Breast epithelium (tissue), 3 donors: ENCODE measurements around the gene OR6K2.

Experiments used
- POLR2AphosphoS5 ChIP-seq, 3 donors: sonication (generic); formaldehyde crosslinking; IDR thresholded peaks; one replicate each; pipeline ENCODE4 v1.6.1; 2017; ENCODE audit warnings: antibody characterized with exemption in 3 of 3
- TF ChIP-seq, protein P1 (sequence below), 3 donors: fragments of 450-650 bp; IDR thresholded peaks; one replicate each; pipeline ENCODE4 v1.5.1; 2016 to 2017; ENCODE audit warnings: antibody characterized with exemption in 3 of 3, mild to moderate bottlenecking in 3 of 3, moderate library complexity in 3 of 3

DNA sequence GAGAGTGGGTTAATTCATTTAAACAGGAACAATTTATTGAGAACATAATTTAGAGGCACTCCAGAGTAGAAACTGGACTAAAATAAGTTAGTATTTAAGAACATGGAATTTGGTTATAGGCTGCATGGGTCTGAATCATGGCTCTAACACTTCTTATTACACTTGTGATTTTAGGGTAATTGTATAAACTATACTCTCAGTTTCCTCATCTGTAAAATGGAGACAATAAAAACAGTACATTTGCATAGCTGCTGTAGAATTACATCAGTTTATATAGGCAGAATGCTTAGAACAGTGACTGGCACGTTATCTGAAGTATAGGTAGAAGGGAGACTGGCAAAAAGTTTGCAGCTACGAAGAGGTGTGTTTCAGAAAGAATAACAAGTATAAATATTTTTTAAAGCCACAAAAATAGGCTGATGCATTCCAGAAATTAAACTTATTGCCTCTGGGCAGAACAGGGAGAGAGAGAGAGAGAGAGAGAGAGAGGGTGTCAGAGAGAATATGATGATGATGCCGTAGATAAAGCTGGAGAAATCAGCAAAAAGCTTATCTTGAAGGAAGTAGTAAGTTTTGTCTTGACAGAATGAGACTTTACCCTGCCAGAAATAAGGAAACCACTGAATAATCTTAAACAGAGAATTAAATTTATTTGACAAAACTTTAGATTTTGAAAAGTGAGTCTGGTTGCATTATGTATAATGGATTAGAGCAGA, 28.2 kb upstream of the OR6K2 start:
- no peak for TF ChIP-seq POLR2AphosphoS5 (IDR thresholded peaks at IDR 0.05)
- TF ChIP-seq, protein P1, sequence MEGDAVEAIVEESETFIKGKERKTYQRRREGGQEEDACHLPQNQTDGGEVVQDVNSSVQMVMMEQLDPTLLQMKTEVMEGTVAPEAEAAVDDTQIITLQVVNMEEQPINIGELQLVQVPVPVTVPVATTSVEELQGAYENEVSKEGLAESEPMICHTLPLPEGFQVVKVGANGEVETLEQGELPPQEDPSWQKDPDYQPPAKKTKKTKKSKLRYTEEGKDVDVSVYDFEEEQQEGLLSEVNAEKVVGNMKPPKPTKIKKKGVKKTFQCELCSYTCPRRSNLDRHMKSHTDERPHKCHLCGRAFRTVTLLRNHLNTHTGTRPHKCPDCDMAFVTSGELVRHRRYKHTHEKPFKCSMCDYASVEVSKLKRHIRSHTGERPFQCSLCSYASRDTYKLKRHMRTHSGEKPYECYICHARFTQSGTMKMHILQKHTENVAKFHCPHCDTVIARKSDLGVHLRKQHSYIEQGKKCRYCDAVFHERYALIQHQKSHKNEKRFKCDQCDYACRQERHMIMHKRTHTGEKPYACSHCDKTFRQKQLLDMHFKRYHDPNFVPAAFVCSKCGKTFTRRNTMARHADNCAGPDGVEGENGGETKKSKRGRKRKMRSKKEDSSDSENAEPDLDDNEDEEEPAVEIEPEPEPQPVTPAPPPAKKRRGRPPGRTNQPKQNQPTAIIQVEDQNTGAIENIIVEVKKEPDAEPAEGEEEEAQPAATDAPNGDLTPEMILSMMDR (IDR thresholded peaks at IDR 0.05) = no peak
